HEK293 (cell line): ENCODE measurements around the gene MPPED1.

Experiments
- CTCF ChIA-PET: fragments of 350-600 bp; formaldehyde crosslinking; extraction: SDS; loops from one replicate; lab custom pipeline; 2021; ENCODE audit warnings: antibody characterized with exemption; lab: Yijun Ruan, JAX
- POLR2A ChIA-PET: fragments of 300-600 bp; formaldehyde crosslinking; extraction: SDS; loops from one replicate; lab custom pipeline; 2020; ENCODE audit warnings: antibody characterized with exemption, inconsistent platforms; lab: Yijun Ruan, JAX
- H3K27ac ChIP-seq: fragments of 200-500 bp; sonication (Bioruptor generic); 2 replicates; pipeline ENCODE4 v1.5.1; 2014; ENCODE audit warnings: low read depth, low read length, control low read depth, inconsistent platforms; ENCODE audit errors: extremely low read depth
- H3K36me3 ChIP-seq, 2 experiments: fragments of 200-500 bp in 1 of 2; sonication (Bioruptor generic) in 1 of 2; 1 replicate in 1 of 2; 2 replicates in 1 of 2; pipeline ENCODE4 v1.5.1; 2014 to 2017; ENCODE audit warnings: inconsistent platforms in 2 of 2, low read length in 2 of 2; ENCODE audit not compliant: control insufficient read depth in 2 of 2, insufficient read depth in 1 of 2
- H3K4me1 ChIP-seq: fragments of 200-500 bp; sonication (Bioruptor generic); 2 replicates; pipeline ENCODE4 v1.5.1; 2014; ENCODE audit warnings: mild to moderate bottlenecking, low read length, inconsistent platforms; ENCODE audit not compliant: control insufficient read depth, insufficient read depth
- H3K4me3 ChIP-seq: 2 replicates; pipeline ENCODE4 v1.5.1; 2011; ENCODE audit warnings: low read depth, mild to moderate bottlenecking, control low read depth, low read length, moderate library complexity
- H3K9me3 ChIP-seq: fragments of 200-500 bp; sonication (Bioruptor generic); 2 replicates; pipeline ENCODE4 v1.5.1; 2014; ENCODE audit warnings: low read depth, low read length, inconsistent platforms; ENCODE audit not compliant: control insufficient read depth, insufficient read depth
- BCL11A ChIP-seq: fragments of 450-650 bp; formaldehyde crosslinking; IDR thresholded peaks from 2 replicates; pipeline ENCODE4 v1.5.1; 2016; ENCODE audit warnings: low read depth, missing biosample characterization, missing genetic modification characterization
- FEZF1 ChIP-seq: fragments of 450-650 bp; formaldehyde crosslinking; IDR thresholded peaks from 2 replicates; pipeline ENCODE4 v1.5.1; 2016; ENCODE audit warnings: missing biosample characterization, missing genetic modification characterization
- KLF8 ChIP-seq: fragments of 450-650 bp; formaldehyde crosslinking; IDR thresholded peaks from 2 replicates; pipeline ENCODE4 v1.5.1; 2016; ENCODE audit warnings: missing biosample characterization, missing genetic modification characterization
- PRDM1 ChIP-seq: fragments of 450-650 bp; formaldehyde crosslinking; IDR thresholded peaks from 2 replicates; pipeline ENCODE4; 2016; ENCODE audit warnings: missing biosample characterization, missing genetic modification characterization
- SALL2 ChIP-seq: fragments of 450-650 bp; formaldehyde crosslinking; IDR thresholded peaks from 2 replicates; pipeline ENCODE4 v1.5.0; 2017; ENCODE audit warnings: missing biosample characterization, mild to moderate bottlenecking, missing genetic modification characterization, borderline replicate concordance
- SCRT2 ChIP-seq: fragments of 450-650 bp; formaldehyde crosslinking; IDR thresholded peaks from 2 replicates; pipeline ENCODE4 v1.5.1; 2016; ENCODE audit warnings: missing biosample characterization, missing genetic modification characterization
- ZEB2 ChIP-seq: fragments of 450-650 bp; formaldehyde crosslinking; IDR thresholded peaks from 2 replicates; pipeline ENCODE4 v1.5.1; 2016; ENCODE audit warnings: missing biosample characterization, missing genetic modification characterization
- ZFP37 ChIP-seq: fragments of 450-650 bp; formaldehyde crosslinking; IDR thresholded peaks from 2 replicates; pipeline ENCODE4 v1.5.1; 2016; ENCODE audit warnings: missing biosample characterization, missing genetic modification characterization
- ZNF121 ChIP-seq: fragments of 450-650 bp; formaldehyde crosslinking; IDR thresholded peaks from 2 replicates; pipeline ENCODE4 v1.5.1; 2016; ENCODE audit warnings: missing biosample characterization, missing genetic modification characterization
- ZNF140 ChIP-seq: fragments of 450-650 bp; formaldehyde crosslinking; IDR thresholded peaks from 2 replicates; pipeline ENCODE4 v1.5.1; 2016; ENCODE audit warnings: missing biosample characterization, missing genetic modification characterization
- ZNF184 ChIP-seq: fragments of 450-650 bp; IDR thresholded peaks from 2 replicates; pipeline ENCODE4 v1.5.1; 2018; ENCODE audit warnings: missing biosample characterization, mild to moderate bottlenecking, missing genetic modification characterization
- ZNF202 ChIP-seq: fragments of 450-650 bp; formaldehyde crosslinking; IDR thresholded peaks from 2 replicates; pipeline ENCODE4 v1.5.1; 2016; ENCODE audit warnings: missing biosample characterization, missing genetic modification characterization, borderline replicate concordance
- ZNF26 ChIP-seq: fragments of 450-650 bp; formaldehyde crosslinking; IDR thresholded peaks from 2 replicates; pipeline ENCODE4 v1.5.1; 2016; ENCODE audit warnings: missing biosample characterization, missing genetic modification characterization
- ZNF324 ChIP-seq: fragments of 450-650 bp; formaldehyde crosslinking; IDR thresholded peaks from 2 replicates; pipeline ENCODE4 v1.5.1; 2016; ENCODE audit warnings: missing biosample characterization, missing genetic modification characterization
- ZNF391 ChIP-seq: fragments of 450-650 bp; formaldehyde crosslinking; IDR thresholded peaks from 2 replicates; pipeline ENCODE4 v1.5.1; 2016; ENCODE audit warnings: low read depth, missing biosample characterization, missing genetic modification characterization, borderline replicate concordance
- ZNF423 ChIP-seq: fragments of 450-650 bp; formaldehyde crosslinking; IDR thresholded peaks from 2 replicates; pipeline ENCODE4 v1.5.1; 2016; ENCODE audit warnings: missing biosample characterization, missing genetic modification characterization
- ZNF473 ChIP-seq: fragments of 450-650 bp; formaldehyde crosslinking; IDR thresholded peaks from 2 replicates; pipeline ENCODE4 v1.5.1; 2017; ENCODE audit warnings: missing biosample characterization, missing genetic modification characterization
- ZNF501 ChIP-seq: fragments of 450-650 bp; formaldehyde crosslinking; IDR thresholded peaks from 2 replicates; pipeline ENCODE4 v1.5.1; 2016; ENCODE audit warnings: missing biosample characterization, missing genetic modification characterization
- ZNF510 ChIP-seq: fragments of 450-650 bp; formaldehyde crosslinking; IDR thresholded peaks from 2 replicates; pipeline ENCODE4 v1.5.1; 2018; ENCODE audit warnings: mild to moderate bottlenecking, missing genetic modification characterization, missing biosample characterization; ENCODE audit not compliant: insufficient replicate concordance
- ZNF530 ChIP-seq: fragments of 450-650 bp; formaldehyde crosslinking; IDR thresholded peaks from 2 replicates; pipeline ENCODE4 v1.5.1; 2016; ENCODE audit warnings: low read depth, missing biosample characterization, missing genetic modification characterization
- ZNF670 ChIP-seq: fragments of 450-650 bp; formaldehyde crosslinking; IDR thresholded peaks from 2 replicates; pipeline ENCODE4 v1.5.1; 2016; ENCODE audit warnings: missing biosample characterization, missing genetic modification characterization, low read depth
- ZNF701 ChIP-seq: fragments of 450-650 bp; formaldehyde crosslinking; IDR thresholded peaks from 2 replicates; pipeline ENCODE4 v1.5.1; 2016; ENCODE audit warnings: missing biosample characterization, missing genetic modification characterization
- ZNF747 ChIP-seq: fragments of 450-650 bp; formaldehyde crosslinking; IDR thresholded peaks from 2 replicates; pipeline ENCODE4 v1.5.1; 2016; ENCODE audit warnings: missing biosample characterization, missing genetic modification characterization
- ZNF776 ChIP-seq: fragments of 450-650 bp; formaldehyde crosslinking; IDR thresholded peaks from 2 replicates; pipeline ENCODE4 v1.5.0; 2017; ENCODE audit warnings: missing biosample characterization, missing genetic modification characterization, borderline replicate concordance
- ZNF792 ChIP-seq: fragments of 450-650 bp; formaldehyde crosslinking; IDR thresholded peaks from 2 replicates; pipeline ENCODE4 v1.5.1; 2016; ENCODE audit warnings: missing biosample characterization, missing genetic modification characterization
- ZNF837 ChIP-seq: fragments of 450-650 bp; formaldehyde crosslinking; IDR thresholded peaks from 2 replicates; pipeline ENCODE4 v1.5.1; 2016; ENCODE audit warnings: missing biosample characterization, missing genetic modification characterization
- ZSCAN23 ChIP-seq: fragments of 450-650 bp; formaldehyde crosslinking; IDR thresholded peaks from 2 replicates; pipeline ENCODE4 v1.5.1; 2016; ENCODE audit warnings: missing biosample characterization, missing genetic modification characterization
- TF ChIP-seq, protein P1 (sequence below): fragments of 450-650 bp; formaldehyde crosslinking; IDR thresholded peaks from 2 replicates; pipeline ENCODE4 v1.5.1; 2016; ENCODE audit warnings: missing biosample characterization, missing genetic modification characterization
- TF ChIP-seq, protein P2 (sequence below): fragments of 450-650 bp; formaldehyde crosslinking; conservative IDR thresholded peaks from 2 replicates; pipeline ENCODE4 v1.5.1; 2016; ENCODE audit warnings: low read depth, missing biosample characterization, missing genetic modification characterization
- TF ChIP-seq, protein P3 (sequence below): fragments of 450-650 bp; IDR thresholded peaks from 2 replicates; pipeline ENCODE4 v1.5.1; 2018; ENCODE audit warnings: missing biosample characterization, mild to moderate bottlenecking, missing genetic modification characterization

MPPED1 gene

GRCh38 chr22:43471606-43472135, 59.9 kb downstream of the MPPED1 start:
- no peak overlapping the region for H3K4me3 ChIP-seq

GRCh38 chr22:43473031-43473430, 61.2 kb downstream of the MPPED1 start:
- Histone ChIP-seq H3K4me1 (no peaks in the 10 kb centered on the region), H3K36me3 (no peaks in the 10 kb centered on the region), H3K9me3 (no peaks in the 10 kb centered on the region), H3K4me3 (no peak overlapping the region), H3K27ac (no peak overlapping the region)
- ChIA-PET POLR2A (interaction anchor here (0.5 kb wide), 1 partner anchor 356 kb away, joined by 4 read pairs; no protein-coding TSS in a partner anchor), CTCF (interaction anchor here (0.9 kb wide), 1 partner anchor 8 kb away, joined by 4 read pairs; no protein-coding TSS in a partner anchor)
- TF ChIP-seq ZNF184 (tag by site-specific recombination) (no peak), ZNF26 (tag by site-specific recombination) (no peak), ZNF510 (tag by site-specific recombination) (no peak), ZNF670 (no peak), ZNF747 (no peak), ZNF324 (tag by site-specific recombination) (no peak), ZEB2 (tag by site-specific recombination) (no peak), ZNF202 (no peak), ZNF423 (no peak), ZNF473 (tag by site-specific recombination) (no peak), ZNF501 (no peak)

More at GRCh38 chr22:43471606-43472135, 59.9 kb downstream of the MPPED1 start:
- Histone ChIP-seq H3K36me3 (no peaks in the 10 kb centered on the region), H3K4me1 (no peaks in the 10 kb centered on the region), H3K9me3 (no peaks in the 10 kb centered on the region), H3K27ac (no peak overlapping the region)
- TF ChIP-seq BCL11A (tag by site-specific recombination) (no peak), ZSCAN23 (tag by site-specific recombination) (no peak), PRDM1 (tag by site-specific recombination) (no peak), ZFP37 (no peak), FEZF1 (tag by site-specific recombination) (no peak), ZNF530 (no peak), KLF8 (tag by site-specific recombination) (no peak), ZNF140 (tag by site-specific recombination) (no peak), ZNF391 (tag by site-specific recombination) (no peak), SCRT2 (tag by site-specific recombination) (no peak), ZNF121 (no peak), ZNF776 (tag by site-specific recombination) (no peak), ZNF837 (tag by site-specific recombination) (no peak), ZNF701 (tag by site-specific recombination) (no peak), ZNF792 (tag by site-specific recombination) (no peak), SALL2 (tag by site-specific recombination) (no peak)
- TF ChIP-seq, protein P1, sequence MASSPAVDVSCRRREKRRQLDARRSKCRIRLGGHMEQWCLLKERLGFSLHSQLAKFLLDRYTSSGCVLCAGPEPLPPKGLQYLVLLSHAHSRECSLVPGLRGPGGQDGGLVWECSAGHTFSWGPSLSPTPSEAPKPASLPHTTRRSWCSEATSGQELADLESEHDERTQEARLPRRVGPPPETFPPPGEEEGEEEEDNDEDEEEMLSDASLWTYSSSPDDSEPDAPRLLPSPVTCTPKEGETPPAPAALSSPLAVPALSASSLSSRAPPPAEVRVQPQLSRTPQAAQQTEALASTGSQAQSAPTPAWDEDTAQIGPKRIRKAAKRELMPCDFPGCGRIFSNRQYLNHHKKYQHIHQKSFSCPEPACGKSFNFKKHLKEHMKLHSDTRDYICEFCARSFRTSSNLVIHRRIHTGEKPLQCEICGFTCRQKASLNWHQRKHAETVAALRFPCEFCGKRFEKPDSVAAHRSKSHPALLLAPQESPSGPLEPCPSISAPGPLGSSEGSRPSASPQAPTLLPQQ, result no peak
- TF ChIP-seq, protein P2, sequence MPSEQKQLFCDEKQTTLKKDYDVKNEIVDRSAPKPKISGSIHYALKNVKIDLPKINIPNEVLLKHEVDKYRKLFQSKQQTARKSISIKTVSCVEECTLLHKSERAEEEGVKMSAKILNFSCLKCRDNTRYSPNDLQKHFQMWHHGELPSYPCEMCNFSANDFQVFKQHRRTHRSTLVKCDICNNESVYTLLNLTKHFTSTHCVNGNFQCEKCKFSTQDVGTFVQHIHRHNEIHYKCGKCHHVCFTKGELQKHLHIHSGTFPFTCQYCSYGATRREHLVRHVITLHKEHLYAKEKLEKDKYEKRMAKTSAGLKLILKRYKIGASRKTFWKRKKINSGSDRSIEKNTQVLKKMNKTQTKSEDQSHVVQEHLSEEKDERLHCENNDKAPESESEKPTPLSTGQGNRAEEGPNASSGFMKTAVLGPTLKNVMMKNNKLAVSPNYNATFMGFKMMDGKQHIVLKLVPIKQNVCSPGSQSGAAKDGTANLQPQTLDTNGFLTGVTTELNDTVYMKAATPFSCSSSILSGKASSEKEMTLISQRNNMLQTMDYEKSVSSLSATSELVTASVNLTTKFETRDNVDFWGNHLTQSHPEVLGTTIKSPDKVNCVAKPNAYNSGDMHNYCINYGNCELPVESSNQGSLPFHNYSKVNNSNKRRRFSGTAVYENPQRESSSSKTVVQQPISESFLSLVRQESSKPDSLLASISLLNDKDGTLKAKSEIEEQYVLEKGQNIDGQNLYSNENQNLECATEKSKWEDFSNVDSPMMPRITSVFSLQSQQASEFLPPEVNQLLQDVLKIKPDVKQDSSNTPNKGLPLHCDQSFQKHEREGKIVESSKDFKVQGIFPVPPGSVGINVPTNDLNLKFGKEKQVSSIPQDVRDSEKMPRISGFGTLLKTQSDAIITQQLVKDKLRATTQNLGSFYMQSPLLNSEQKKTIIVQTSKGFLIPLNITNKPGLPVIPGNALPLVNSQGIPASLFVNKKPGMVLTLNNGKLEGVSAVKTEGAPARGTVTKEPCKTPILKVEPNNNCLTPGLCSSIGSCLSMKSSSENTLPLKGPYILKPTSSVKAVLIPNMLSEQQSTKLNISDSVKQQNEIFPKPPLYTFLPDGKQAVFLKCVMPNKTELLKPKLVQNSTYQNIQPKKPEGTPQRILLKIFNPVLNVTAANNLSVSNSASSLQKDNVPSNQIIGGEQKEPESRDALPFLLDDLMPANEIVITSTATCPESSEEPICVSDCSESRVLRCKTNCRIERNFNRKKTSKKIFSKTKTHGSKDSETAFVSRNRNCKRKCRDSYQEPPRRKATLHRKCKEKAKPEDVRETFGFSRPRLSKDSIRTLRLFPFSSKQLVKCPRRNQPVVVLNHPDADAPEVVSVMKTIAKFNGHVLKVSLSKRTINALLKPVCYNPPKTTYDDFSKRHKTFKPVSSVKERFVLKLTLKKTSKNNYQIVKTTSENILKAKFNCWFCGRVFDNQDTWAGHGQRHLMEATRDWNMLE (tag by site-specific recombination), result no peak
- TF ChIP-seq, protein P3, sequence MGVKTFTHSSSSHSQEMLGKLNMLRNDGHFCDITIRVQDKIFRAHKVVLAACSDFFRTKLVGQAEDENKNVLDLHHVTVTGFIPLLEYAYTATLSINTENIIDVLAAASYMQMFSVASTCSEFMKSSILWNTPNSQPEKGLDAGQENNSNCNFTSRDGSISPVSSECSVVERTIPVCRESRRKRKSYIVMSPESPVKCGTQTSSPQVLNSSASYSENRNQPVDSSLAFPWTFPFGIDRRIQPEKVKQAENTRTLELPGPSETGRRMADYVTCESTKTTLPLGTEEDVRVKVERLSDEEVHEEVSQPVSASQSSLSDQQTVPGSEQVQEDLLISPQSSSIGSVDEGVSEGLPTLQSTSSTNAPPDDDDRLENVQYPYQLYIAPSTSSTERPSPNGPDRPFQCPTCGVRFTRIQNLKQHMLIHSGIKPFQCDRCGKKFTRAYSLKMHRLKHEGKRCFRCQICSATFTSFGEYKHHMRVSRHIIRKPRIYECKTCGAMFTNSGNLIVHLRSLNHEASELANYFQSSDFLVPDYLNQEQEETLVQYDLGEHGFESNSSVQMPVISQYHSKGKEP, result no peak
- POLR2A ChIA-PET, result no interaction called here
- CTCF ChIA-PET, result no interaction called here
